IMR-90 (cell line): Measurements from ENCODE around the gene RPS6KL1. TPM values are rescaled to one million over a fixed set of nuclear protein-coding genes. Genes with fewer than 3 reads are reported as not detected.

Experiments
- ATAC-seq: fragments of 200-7000 bp; cut with Tn5 transposase; 2 replicates; pipeline ENCODE4 v1.9.1; 2020; ENCODE audit warnings: low read depth, mild to moderate bottlenecking, moderate library complexity
- BruUV-seq: library from RNA; stranded (reverse); fragments of 400-500 nt; replicated peaks from 2 replicates; lab custom pipeline; 2021; lab: Mats Ljungman, UMichigan
- CTCF ChIA-PET: fragments of 300-600 bp; formaldehyde crosslinking; extraction: SDS; loops from one replicate; lab custom pipeline; 2021; ENCODE audit warnings: antibody characterized with exemption; lab: Yijun Ruan, JAX
- POLR2A ChIA-PET: fragments of 300-600 bp; sonication (Branson Sonifier 250); formaldehyde crosslinking; loops from one replicate; lab custom pipeline; 2022; ENCODE audit warnings: antibody characterized with exemption; ENCODE audit not compliant: unreplicated experiment; lab: Charles Lee
- DNase-seq: peaks from one replicate; pipeline ENCODE4 v3.0.0; 2013
- H2AFZ ChIP-seq: replicated peaks from 2 replicates; pipeline ENCODE3; 2013; ENCODE audit warnings: low read length, mild to moderate bottlenecking; ENCODE audit not compliant: poor library complexity
- H2AK5ac ChIP-seq: 2 replicates; pipeline ENCODE4 v1.6.1; 2013; ENCODE audit warnings: low read depth, low read length, inconsistent platforms
- H2AK9ac ChIP-seq: replicated peaks from 2 replicates; pipeline ENCODE3; 2013; ENCODE audit warnings: mild to moderate bottlenecking, low read depth, low read length, moderate library complexity; ENCODE audit not compliant: poor library complexity
- H2BK120ac ChIP-seq: 2 replicates; pipeline ENCODE4 v1.6.1; 2013; ENCODE audit warnings: low read depth, low read length, inconsistent platforms
- H2BK15ac ChIP-seq: 3 replicates; pipeline ENCODE4 v1.6.1; 2013; ENCODE audit warnings: low read depth, low read length, inconsistent platforms
- H2BK20ac ChIP-seq: 2 replicates; pipeline ENCODE4 v1.6.1; 2013; ENCODE audit warnings: low read depth, mild to moderate bottlenecking, inconsistent platforms, low read length, moderate library complexity
- H2BK5ac ChIP-seq: 2 replicates; pipeline ENCODE4 v1.6.1; 2013; ENCODE audit warnings: mild to moderate bottlenecking, low read depth, low read length, inconsistent platforms; ENCODE audit not compliant: poor library complexity, severe bottlenecking
- H3K14ac ChIP-seq: replicated peaks from 2 replicates; pipeline ENCODE4 v1.6.1; 2013; ENCODE audit warnings: low read depth, low read length, inconsistent platforms
- H3K18ac ChIP-seq: 2 replicates; pipeline ENCODE4 v1.6.1; 2013; ENCODE audit warnings: low read depth, low read length, control low read depth
- H3K23ac ChIP-seq: 2 replicates; pipeline ENCODE4 v1.6.1; 2013; ENCODE audit warnings: low read depth, low read length, inconsistent platforms
- H3K27ac ChIP-seq: 2 replicates; pipeline ENCODE4 v1.5.1; 2013; ENCODE audit warnings: mild to moderate bottlenecking, control low read depth, low read length; ENCODE audit not compliant: insufficient read depth
- H3K27me3 ChIP-seq: 2 replicates; pipeline ENCODE4 v1.6.1; 2013; ENCODE audit warnings: low read length; ENCODE audit not compliant: control insufficient read depth, insufficient read depth
- H3K36me3 ChIP-seq: 2 replicates; pipeline ENCODE4 v1.6.1; 2013; ENCODE audit warnings: low read length, mixed read lengths; ENCODE audit not compliant: control insufficient read depth, insufficient read depth
- H3K4ac ChIP-seq: 2 replicates; pipeline ENCODE4 v1.6.1; 2013; ENCODE audit warnings: low read depth, low read length, inconsistent platforms
- H3K4me1 ChIP-seq: 2 replicates; pipeline ENCODE4 v1.6.1; 2013; ENCODE audit warnings: low read length, mixed read lengths; ENCODE audit not compliant: control insufficient read depth, insufficient read depth
- H3K4me2 ChIP-seq: 2 replicates; pipeline ENCODE4 v1.6.1; 2013; ENCODE audit warnings: low read depth, mild to moderate bottlenecking, control low read depth, low read length, moderate library complexity
- H3K4me3 ChIP-seq: 2 replicates; pipeline ENCODE4 v1.5.1; 2013; ENCODE audit warnings: low read depth, mild to moderate bottlenecking, control low read depth, low read length, moderate library complexity; ENCODE audit not compliant: insufficient read depth
- H3K56ac ChIP-seq: 2 replicates; pipeline ENCODE4 v1.6.1; 2013; ENCODE audit warnings: low read length, inconsistent platforms; ENCODE audit not compliant: insufficient read depth; ENCODE audit errors: extremely low read depth
- H3K79me1 ChIP-seq, 2 experiments: 2 replicates each; pipeline ENCODE4 v1.6.1; 2013; ENCODE audit warnings: low read length in 2 of 2, inconsistent platforms in 1 of 2, low read depth in 1 of 2
- H3K9ac ChIP-seq: 2 replicates; pipeline ENCODE4 v1.6.1; 2013; ENCODE audit warnings: low read depth, low read length, control low read depth
- H3K9me1 ChIP-seq: 2 replicates; pipeline ENCODE4 v1.6.1; 2013; ENCODE audit warnings: low read length, inconsistent platforms; ENCODE audit not compliant: insufficient read depth
- H3K9me3 ChIP-seq: 2 replicates; pipeline ENCODE4 v1.6.1; 2013; ENCODE audit warnings: low read length; ENCODE audit not compliant: control insufficient read depth, insufficient read depth
- H4K20me1 ChIP-seq: 2 replicates; pipeline ENCODE4 v1.6.1; 2013; ENCODE audit warnings: low read length, inconsistent platforms; ENCODE audit not compliant: insufficient read depth
- H4K5ac ChIP-seq: 2 replicates; pipeline ENCODE4 v1.6.1; 2013; ENCODE audit warnings: mild to moderate bottlenecking, low read depth, low read length, control low read depth
- H4K8ac ChIP-seq, 2 experiments: 2 replicates each; pipeline ENCODE4 v1.6.1; 2013; ENCODE audit warnings: low read depth in 2 of 2, low read length in 2 of 2, control low read depth in 1 of 2, inconsistent platforms in 1 of 2
- H4K91ac ChIP-seq: 2 replicates; pipeline ENCODE4 v1.6.1; 2013; ENCODE audit warnings: low read depth, low read length, inconsistent platforms; ENCODE audit not compliant: insufficient read depth
- CHD1 ChIP-seq: IDR thresholded peaks from 2 replicates; pipeline ENCODE4 v1.6.1; 2012; ENCODE audit warnings: low read depth, low read length, improper control_type of control experiment
- FOS ChIP-seq: fragments of 150-350 bp; IDR thresholded peaks from 2 replicates; pipeline ENCODE4 v1.6.1; 2016; ENCODE audit warnings: low read depth, low read length
- MXI1 ChIP-seq: IDR thresholded peaks from 2 replicates; pipeline ENCODE4 v1.6.1; 2012; ENCODE audit warnings: low read depth, mild to moderate bottlenecking, low read length, moderate library complexity, borderline replicate concordance
- RCOR1 ChIP-seq: IDR thresholded peaks from 2 replicates; pipeline ENCODE4 v1.6.1; 2012; ENCODE audit warnings: mild to moderate bottlenecking, low read length, improper control_type of control experiment; ENCODE audit not compliant: insufficient replicate concordance
- SMC3 ChIP-seq: fragments of 150-350 bp; IDR thresholded peaks from 2 replicates; pipeline ENCODE4 v1.6.1; 2016; ENCODE audit warnings: low read depth, mild to moderate bottlenecking, antibody characterized with exemption, low read length, moderate library complexity
- WGBS, 2 experiments: methylation state at CpG; one replicate each; pipeline versions ENCODE4 v1.1.5 to v1.1.7; 2013; ENCODE audit warnings: missing lambda C conversion rate in 2 of 2; ENCODE audit not compliant: insufficient read length in 1 of 2; ENCODE audit errors: extremely low coverage in 2 of 2; 5-methylcytosine and 5-hydroxymethylcytosine counted together
- dilution Hi-C: fragments of 300-500 bp; cut with HindIII; formaldehyde crosslinking; loops from one replicate; pipeline ENCODE4 v1.14.3; 2018; ENCODE audit warnings: low sequenced_read_pairs; ENCODE audit not compliant: unreplicated experiment
- in situ Hi-C: fragments of 300-500 bp; cut with MboI; formaldehyde crosslinking; loops from 3 replicates; pipeline ENCODE4 v1.14.3; 2019; ENCODE audit warnings: low sequenced_read_pairs, inconsistent platforms, mixed read lengths
- intact Hi-C: fragments of 100-400 bp; cut with micrococcal nuclease; formaldehyde crosslinking; loops from 2 replicates; pipeline ENCODE4 v1.10.0; 2022
- polyA plus RNA-seq, 3 experiments: library from polyadenylated mRNA; depleted of rRNA; stranded (reverse); fragments of >200 nt; gene quantifications; 2 replicates each; pipeline ENCODE4 v1.2.3, GENCODE V29; 2012; ENCODE audit warnings: low replicate concordance in 1 of 3
- total RNA-seq: library from RNA; depleted of rRNA; stranded (reverse); fragments of >200 nt; gene quantifications from 2 replicates; pipeline ENCODE4 v1.2.3, GENCODE V29; 2012
- TF ChIP-seq, protein P1 (sequence below): conservative IDR thresholded peaks from 2 replicates; pipeline ENCODE4 v1.5.1; 2012; ENCODE audit warnings: mild to moderate bottlenecking, low read depth, low read length, improper control_type of control experiment

Gene RPS6KL1
- total and polyA plus RNA-seq, 2 of the 4 experiments (the other 2 are of a cell fraction): 0.72 to 1.7 TPM

DNA sequence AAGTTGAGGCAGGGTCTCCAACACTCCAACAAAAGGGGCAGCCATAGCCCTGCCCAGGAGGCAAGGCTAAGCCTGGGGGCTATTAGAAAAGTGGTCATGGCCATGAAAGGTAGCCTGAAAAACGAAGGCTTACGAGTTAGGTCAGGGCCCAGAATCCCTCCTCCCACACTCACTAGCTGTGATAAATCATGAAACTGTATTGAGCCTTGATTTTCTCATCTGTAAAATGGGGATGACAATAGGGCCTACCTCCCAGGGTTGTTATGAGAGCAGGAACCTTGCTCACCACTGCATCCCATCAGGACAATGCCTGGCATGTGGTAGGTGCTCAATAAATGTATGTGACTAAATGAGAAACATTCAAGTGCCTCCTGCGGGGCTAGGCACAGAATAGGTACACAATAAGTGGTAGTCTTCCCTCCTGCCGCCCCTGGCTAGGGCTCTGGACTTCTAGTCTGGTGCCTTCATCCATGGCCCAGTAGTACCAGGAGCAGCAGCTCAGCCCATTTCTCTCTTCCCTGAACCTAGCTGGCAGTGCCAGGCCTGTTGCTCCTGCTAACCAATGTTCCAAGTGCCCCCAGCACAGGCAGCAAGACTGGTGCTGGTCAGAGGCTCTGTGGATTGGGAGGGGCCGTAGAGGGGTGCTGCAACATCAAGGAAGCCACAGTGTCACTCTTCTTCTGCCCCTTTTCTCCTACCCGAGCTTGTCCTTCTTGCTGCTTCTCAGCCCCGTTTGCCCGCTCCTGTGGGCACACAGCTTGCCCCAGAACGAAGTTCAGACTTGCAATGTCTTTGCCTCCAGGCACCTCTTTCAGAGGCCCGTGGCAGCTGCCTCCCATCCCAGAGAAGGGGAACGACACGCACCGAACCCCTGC lies 24.5 kb upstream of the RPS6KL1 start:
- Histone ChIP-seq H3K9me3 (no peaks in the 10 kb centered on the region), H4K5ac (no peak overlapping the region), H3K79me1 (no peaks in the 10 kb centered on the region), H3K4me3 (no peak overlapping the region), H3K4ac (no peak overlapping the region), H3K4me1 (peaks cover 9% of the 10 kb centered on the region; the same call in 1 of the 2 replicates), H2AK9ac (no peak overlapping the region), H3K56ac (no peak overlapping the region), H4K20me1 (no peaks in the 10 kb centered on the region), H3K9me1 (0 out of 2 replicates have a peak, but pooled peaks cover 3% of the 10 kb centered on the region), H3K18ac (no peak overlapping the region), H3K23ac (no peak overlapping the region), H2BK15ac (no peak overlapping the region), H4K91ac (no peak overlapping the region), H2BK120ac (no peak overlapping the region), H3K27me3 (no peaks in the 10 kb centered on the region), H2BK20ac (no peak overlapping the region), H3K27ac (no peak overlapping the region), H4K8ac (no peak overlapping the region), H3K14ac (no peak overlapping the region), H3K4me2 (no peak overlapping the region), H2AFZ (no peak overlapping the region), H3K9ac (no peak overlapping the region), H3K36me3 (no peaks in the 10 kb centered on the region), H2AK5ac (no peak overlapping the region), H2BK5ac (no peak overlapping the region)
- TF ChIP-seq SMC3: no peak
- TF ChIP-seq RCOR1: no peak
- TF ChIP-seq MXI1: no peak
- TF ChIP-seq, protein P1, sequence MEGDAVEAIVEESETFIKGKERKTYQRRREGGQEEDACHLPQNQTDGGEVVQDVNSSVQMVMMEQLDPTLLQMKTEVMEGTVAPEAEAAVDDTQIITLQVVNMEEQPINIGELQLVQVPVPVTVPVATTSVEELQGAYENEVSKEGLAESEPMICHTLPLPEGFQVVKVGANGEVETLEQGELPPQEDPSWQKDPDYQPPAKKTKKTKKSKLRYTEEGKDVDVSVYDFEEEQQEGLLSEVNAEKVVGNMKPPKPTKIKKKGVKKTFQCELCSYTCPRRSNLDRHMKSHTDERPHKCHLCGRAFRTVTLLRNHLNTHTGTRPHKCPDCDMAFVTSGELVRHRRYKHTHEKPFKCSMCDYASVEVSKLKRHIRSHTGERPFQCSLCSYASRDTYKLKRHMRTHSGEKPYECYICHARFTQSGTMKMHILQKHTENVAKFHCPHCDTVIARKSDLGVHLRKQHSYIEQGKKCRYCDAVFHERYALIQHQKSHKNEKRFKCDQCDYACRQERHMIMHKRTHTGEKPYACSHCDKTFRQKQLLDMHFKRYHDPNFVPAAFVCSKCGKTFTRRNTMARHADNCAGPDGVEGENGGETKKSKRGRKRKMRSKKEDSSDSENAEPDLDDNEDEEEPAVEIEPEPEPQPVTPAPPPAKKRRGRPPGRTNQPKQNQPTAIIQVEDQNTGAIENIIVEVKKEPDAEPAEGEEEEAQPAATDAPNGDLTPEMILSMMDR: no peak
- TF ChIP-seq CHD1: no peak
- no peak for TF ChIP-seq FOS
- BruUV-seq: no TSS peak
- no peak for DNase-seq
- CTCF ChIA-PET: interaction anchor here (1.1 kb wide), 1 partner anchor 86 kb away, joined by 3 read pairs; no protein-coding TSS in a partner anchor
- intact Hi-C loops: loop anchor here (2.0 to 10.0 kb wide), 2 partner anchors 55 to 347 kb away; partner anchors contain the start of gene EIF2B2
- 80% methylated on average over 2 of the region's 13 CpGs; no CpG with 5 or more reads in 1 of the 2 experiments for WGBS, 2 experiments
- POLR2A ChIA-PET: no interaction called here
- in situ Hi-C loops: no loop called here
- dilution Hi-C loops: no loop called here
- ATAC-seq: no peak
